ENCODE results near the gene MYO18A.

GRCh38 chr17:29066606-29067005 lies 113.6 kb downstream of the MYO18A start:
- no peak for TF ChIP-seq CTCF (IDR thresholded peaks at IDR 0.05)
- TF ChIP-seq POLR2A (IDR thresholded peaks at IDR 0.05), result no peak
- no peak for TF ChIP-seq POLR2AphosphoS5 (IDR thresholded peaks at IDR 0.05)
- TF ChIP-seq EP300 (IDR thresholded peaks at IDR 0.05; ENCODE audit: low read depth), result no peak
